Measurements from ENCODE around the gene QRICH2.

- no peak for TF ChIP-seq CTCF (IDR thresholded peaks at IDR 0.05 in 8 of 11, conservative IDR thresholded peaks at IDR 0.05 in 3 of 11)
- TF ChIP-seq POLR2AphosphoS5 (IDR thresholded peaks at IDR 0.05): no peak
- TF ChIP-seq POLR2A (IDR thresholded peaks at IDR 0.05): no peak
These were observed 54.2 kb downstream of the QRICH2 start for GRCh38 chr17:76253841-76254240.

All from spleen (tissue), 7 donors.